RWPE1 (cell line): ENCODE results near the gene CENPO.
A peak's percentile ranks its signal among the peaks of the same experiment; 100 is the strongest.

Experiments
- CTCF ChIA-PET: fragments of 350-600 bp; sonication (Branson Sonifier 250); formaldehyde crosslinking; extraction: SDS; loops from one replicate; lab custom pipeline; 2021; lab: Yijun Ruan, JAX
- POLR2A ChIA-PET: fragments of 400-600 bp; formaldehyde crosslinking; extraction: SDS; loops from one replicate; lab custom pipeline; 2020; ENCODE audit warnings: antibody characterized with exemption; ENCODE audit not compliant: low non-redundant PET; lab: Yijun Ruan, JAX
- DNase-seq: peaks from one replicate; pipeline ENCODE4 v3.0.0; 2012; ENCODE audit warnings: low spot score
- H3K27ac ChIP-seq: fragments of 450-650 bp; 2 replicates; pipeline ENCODE4 v1.5.1; 2017
- CTCF ChIP-seq: fragments of 450-650 bp; conservative IDR thresholded peaks from 2 replicates; pipeline ENCODE4 v1.5.1; 2017; ENCODE audit warnings: low read depth, mild to moderate bottlenecking

Gene CENPO

DNA sequence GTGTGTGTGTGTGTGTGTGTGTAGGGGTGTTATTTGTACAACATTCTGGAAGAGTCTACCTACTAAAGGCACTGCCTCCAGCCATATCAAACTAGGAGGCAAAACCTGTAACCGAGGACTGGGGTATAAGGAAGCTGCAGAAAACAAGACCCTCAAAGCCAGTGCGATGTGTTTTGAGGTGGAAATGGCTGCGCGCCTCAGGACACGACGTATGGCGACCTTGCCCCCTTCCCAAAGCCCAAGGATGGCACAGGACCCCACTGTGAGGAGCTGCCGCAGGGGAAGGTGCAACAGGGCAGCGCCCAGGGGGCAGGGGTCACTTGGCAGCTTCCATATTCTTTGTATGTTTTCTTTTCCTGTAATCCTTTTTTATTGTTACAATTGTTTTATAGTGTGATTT, 59.8 kb downstream of the CENPO start:
- POLR2A ChIA-PET, result no interaction called here
- no peak for TF ChIP-seq CTCF
- CTCF ChIA-PET, result interaction anchor here (0.6 kb wide), 1 partner anchor 337 kb away, joined by 4 read pairs; no protein-coding TSS in a partner anchor

DNA sequence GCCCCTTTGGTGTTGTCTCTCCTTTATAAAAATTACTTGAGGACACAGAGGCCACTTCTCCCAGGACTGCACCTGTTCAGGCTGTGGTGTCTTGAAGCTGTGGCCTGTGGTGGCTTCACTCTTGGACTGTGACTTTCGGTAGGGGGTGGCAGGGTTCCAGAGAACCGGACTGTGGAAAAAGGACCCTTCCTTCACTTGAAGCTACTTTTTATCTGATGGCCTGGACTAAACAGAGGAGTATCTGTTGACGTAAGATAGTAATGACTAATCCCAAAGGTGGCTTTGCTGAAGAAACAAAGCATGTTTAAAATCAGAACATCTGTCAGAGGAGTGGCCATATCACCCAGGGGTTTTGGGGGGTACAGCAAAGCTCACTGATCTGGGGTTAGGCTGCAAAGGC, 60.8 kb downstream of the CENPO start:
- POLR2A ChIA-PET, result no interaction called here
- TF ChIP-seq CTCF, result no peak
- no peak for DNase-seq
- H3K27ac ChIP-seq, result no peak overlapping the region
- CTCF ChIA-PET, result no interaction called here

More for the DNA sequence above, 59.8 kb downstream of the CENPO start:
- H3K27ac ChIP-seq, result no peak overlapping the region
- no peak for DNase-seq

DNA sequence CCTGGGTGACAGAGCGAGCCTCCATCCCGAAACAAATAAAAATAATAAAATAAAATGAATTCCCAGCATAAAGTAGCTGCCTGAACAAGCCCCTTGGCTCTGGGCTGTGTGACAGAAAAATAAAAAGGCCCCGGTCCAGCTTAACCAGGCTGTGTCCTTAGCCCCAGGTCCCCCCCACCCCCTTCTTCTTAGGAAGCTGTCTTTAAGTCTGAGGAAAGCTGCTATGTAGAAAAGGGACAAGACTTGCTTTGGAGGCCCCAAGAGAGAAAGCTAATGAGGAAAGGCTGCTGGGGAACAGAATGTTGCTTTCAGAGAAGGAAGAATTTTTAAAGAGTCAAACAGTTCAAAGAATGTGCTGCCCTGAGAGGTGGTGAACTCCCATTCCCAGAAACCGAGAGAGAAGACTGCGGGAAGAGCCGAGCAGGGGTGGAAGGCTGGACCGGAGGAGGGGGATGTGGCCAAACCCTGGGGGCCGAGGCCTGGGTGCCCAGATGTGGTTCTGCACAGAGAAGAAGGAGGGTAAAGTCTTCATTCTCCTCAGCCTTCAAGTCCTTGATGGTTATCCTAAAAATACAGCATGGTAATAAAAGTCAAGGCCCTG, 61.9 kb downstream of the CENPO start:
- CTCF ChIA-PET, result interaction anchor here (0.7 kb wide), 1 partner anchor 16 kb away, joined by 3 read pairs; no protein-coding TSS in a partner anchor
- no peak for TF ChIP-seq CTCF

GRCh38 chr2:24855726-24856125, 62.5 kb downstream of the CENPO start:
- CTCF ChIA-PET, result no interaction called here
- POLR2A ChIA-PET, result no interaction called here
- no peak for DNase-seq
- peak overlapping the region; percentile 23 for H3K27ac ChIP-seq
- TF ChIP-seq CTCF, result no peak

More for the DNA sequence above, 61.9 kb downstream of the CENPO start:
- H3K27ac ChIP-seq, result peak overlapping the region; percentile 23
- no peak for DNase-seq
- POLR2A ChIA-PET, result no interaction called here

GRCh38 chr2:24856791-24857211, 63.6 kb downstream of the CENPO start:
- no peak overlapping the region for H3K27ac ChIP-seq
- TF ChIP-seq CTCF, result no peak
- CTCF ChIA-PET, result no interaction called here
- POLR2A ChIA-PET, result no interaction called here
- DNase-seq, result no peak

- POLR2A ChIA-PET, result no interaction called here
- no peak overlapping the region for H3K27ac ChIP-seq
- DNase-seq, result no peak
- TF ChIP-seq CTCF, result no peak
- CTCF ChIA-PET, result no interaction called here
Measured at GRCh38 chr2:24857746-24858145, 64.5 kb downstream of the CENPO start.
